Hematopoietic multipotent progenitor cell treated with erythropoietin and hydrocortisone succinate and interleukin-3 and kit ligand, for 4 days (in vitro differentiated cells): ENCODE results near the gene CERS2.

ENCODE experiments used
- DNase-seq: peaks from one replicate; pipeline ENCODE4 v3.0.0-alpha.2; 2015

Gene CERS2

GRCh38 chr1:150997126-150997872 lies 22.7 kb upstream of the CERS2 start:
- DNase-seq: no peak

- no peak for DNase-seq
These were observed 21.3 kb upstream of the CERS2 start for GRCh38 chr1:150995896-150996295.

- DNase-seq: no peak
These were observed 20.8 kb upstream of the CERS2 start for GRCh38 chr1:150995460-150995859.

- no peak for DNase-seq
These were observed 19.6 kb upstream of the CERS2 start for GRCh38 chr1:150994248-150994647.

- DNase-seq: no peak
These were observed 18.0 kb upstream of the CERS2 start for GRCh38 chr1:150992626-150993025.

GRCh38 chr1:150987924-150988323 lies 13.3 kb upstream of the CERS2 start:
- no peak for DNase-seq

- DNase-seq: no peak
These were observed 10.7 kb upstream of the CERS2 start for GRCh38 chr1:150985179-150985825.

- peak; percentile 46 for DNase-seq
These were observed 7.4 kb upstream of the CERS2 start, which contains the start of gene ANXA9 for GRCh38 chr1:150981805-150982712. Gene ANXA9 (plus strand): TSS chr1:150982292. CDS start chr1:150983106, 814 bp downstream.

- no peak for DNase-seq
These were observed 6.7 kb upstream of the CERS2 start for GRCh38 chr1:150981177-150981804.

GRCh38 chr1:150979092-150980056 lies 4.7 kb upstream of the CERS2 start:
- peak; percentile 96 for DNase-seq

GRCh38 chr1:150976879-150977694 lies 2.5 kb upstream of the CERS2 start:
- peak; percentile 99 for DNase-seq

- DNase-seq: peak; percentile 44
These were observed 1.8 kb upstream of the CERS2 start for GRCh38 chr1:150976401-150976821.

GRCh38 chr1:150973836-150974579 lies 627 bp downstream of the CERS2 start:
- peak; percentile 63 for DNase-seq

GRCh38 chr1:150973258-150973835 lies 1.3 kb downstream of the CERS2 start:
- DNase-seq: peak; percentile 57

GRCh38 chr1:150972417-150972940 lies 2.2 kb downstream of the CERS2 start:
- no peak for DNase-seq

- DNase-seq: peak; percentile 61
These were observed 2.8 kb downstream of the CERS2 start for GRCh38 chr1:150971583-150972416.

- peak; percentile 48 for DNase-seq
These were observed 3.6 kb downstream of the CERS2 start for GRCh38 chr1:150970808-150971582.
